K562 (cell line): ENCODE measurements around the gene DNAJC8. TPM values are rescaled to one million over a fixed set of nuclear protein-coding genes. Genes with fewer than 3 reads are reported as not detected.

Experiments used
- CBFB ChIP-seq: sonication (generic); formaldehyde crosslinking; IDR thresholded peaks from 2 replicates; pipeline ENCODE4 v1.4.0; 2020; ENCODE audit warnings: mild to moderate bottlenecking, missing genetic modification reagents
- CTBP1 ChIP-seq: fragments of 450-650 bp; IDR thresholded peaks from 2 replicates; pipeline ENCODE4 v1.6.1; 2016; ENCODE audit warnings: borderline replicate concordance
- GABPB2 ChIP-seq: fragments of 250-450 bp; sonication (Bioruptor Pico); conservative IDR thresholded peaks from 2 replicates; pipeline ENCODE4 v1.5.1; 2021; ENCODE audit warnings: mild to moderate bottlenecking
- NCOA2 ChIP-seq, 2 experiments: fragments of 450-650 bp; IDR thresholded peaks; 2 replicates each; pipeline ENCODE4 v1.6.1; 2018; ENCODE audit warnings: mild to moderate bottlenecking in 2 of 2, moderate library complexity in 1 of 2; ENCODE audit not compliant: partially characterized antibody in 2 of 2
- NEUROD1 ChIP-seq: fragments of 150-350 bp; IDR thresholded peaks from 2 replicates; pipeline ENCODE4 v1.6.1; 2014; ENCODE audit warnings: borderline replicate concordance, low read length, low read depth; ENCODE audit not compliant: partially characterized antibody
- NFE2 ChIP-seq: IDR thresholded peaks from 2 replicates; pipeline ENCODE4 v1.6.1; 2014; ENCODE audit warnings: antibody characterized with exemption, low read depth
- NR0B1 ChIP-seq: fragments of 450-650 bp; IDR thresholded peaks from one replicate; pipeline ENCODE4 v1.6.1; 2018; ENCODE audit warnings: mild to moderate bottlenecking, moderate library complexity; ENCODE audit not compliant: partially characterized antibody
- POLR2H ChIP-seq: IDR thresholded peaks from 2 replicates; pipeline ENCODE4 v1.6.1; 2016; ENCODE audit warnings: missing genetic modification characterization, low read depth, mild to moderate bottlenecking, control low read depth, missing compliant biosample characterization, moderate library complexity
- PTTG1 ChIP-seq: fragments of 450-650 bp; IDR thresholded peaks from 2 replicates; pipeline ENCODE4 v1.6.1; 2016; ENCODE audit warnings: low read depth, mild to moderate bottlenecking, missing genetic modification characterization, missing compliant biosample characterization
- SMAD2 ChIP-seq: fragments of 150-350 bp; IDR thresholded peaks from 2 replicates; pipeline ENCODE4 v1.6.1; 2014; ENCODE audit warnings: low read depth, mild to moderate bottlenecking, low read length
- SMARCC2 ChIP-seq: fragments of 450-650 bp; IDR thresholded peaks from 2 replicates; pipeline ENCODE4 v1.6.1; 2017; ENCODE audit warnings: antibody characterized with exemption, moderate library complexity, mild to moderate bottlenecking, low read depth
- ZEB2 ChIP-seq: fragments of 450-650 bp; IDR thresholded peaks from 2 replicates; pipeline ENCODE4 v1.6.1; 2016
- ZNF23 ChIP-seq: fragments of 250-450 bp; sonication (Bioruptor Pico); IDR thresholded peaks from 2 replicates; pipeline ENCODE4 v1.4.0; 2020; ENCODE audit warnings: mild to moderate bottlenecking
- polyA plus RNA-seq, 8 experiments: library from polyadenylated mRNA; depleted of rRNA in 4 of 8; stranded (reverse) in 5 of 8; unstranded in 3 of 8; fragments of >200 nt; fragmentation: Nextera tagmentation in 2 of 8; fragmentation: Illumina TruSeq in 1 of 8; extraction: Ambion mirVana in 2 of 8; extraction: Trizol in 1 of 8; gene quantifications; 2 replicates each; pipeline versions ENCODE4 v1.2.1 to v1.2.3, GENCODE V29; 2011 to 2014; ENCODE audit warnings: inconsistent platforms in 1 of 8, missing spikeins in 1 of 8
- total RNA-seq, 7 experiments: library from RNA; depleted of rRNA in 6 of 7; stranded (reverse); fragments of >200 nt in 6 of 7; fragmentation: Illumina TruSeq in 2 of 7; extraction: Trizol in 2 of 7; gene quantifications; 2 replicates each; pipeline versions ENCODE4 v1.2.1 to v1.2.3, GENCODE V29; 2011 to 2021; ENCODE audit warnings: low replicate concordance in 1 of 7
- TF ChIP-seq, protein P1 (sequence below), 2 experiments: fragments of 250-450 bp in 1 of 2; fragments of 450-650 bp in 1 of 2; sonication (Bioruptor Pico) in 1 of 2; IDR thresholded peaks; 2 replicates each; pipeline versions ENCODE4 v1.6.1 to v1.8.0; 2016 to 2021; ENCODE audit warnings: mild to moderate bottlenecking in 2 of 2, moderate library complexity in 2 of 2, missing compliant biosample characterization in 1 of 2, missing genetic modification characterization in 1 of 2
- TF ChIP-seq, protein P2 (sequence below), 2 experiments: fragments of 450-650 bp in 1 of 2; IDR thresholded peaks; 2 replicates each; pipeline ENCODE4 v1.6.1; 2011 to 2017; ENCODE audit warnings: low read depth in 2 of 2, antibody characterized with exemption in 1 of 2, borderline replicate concordance in 1 of 2, low read length in 1 of 2, mild to moderate bottlenecking in 1 of 2, mixed read lengths in 1 of 2; ENCODE audit not compliant: control insufficient read depth in 1 of 2
- TF ChIP-seq, protein P3 (sequence below): fragments of 250-450 bp; sonication (Bioruptor Pico); IDR thresholded peaks from 2 replicates; pipeline ENCODE4 v1.4.0; 2020; ENCODE audit warnings: mild to moderate bottlenecking, moderate library complexity

The DNAJC8 gene
- total and polyA plus RNA-seq, 9 of the 15 experiments (the other 6 are each of a cell fraction or from before 2014, with no cell fraction given): 143 to 508 (median 209) TPM

- TF ChIP-seq NR0B1: no peak
- TF ChIP-seq CTBP1: peak; percentile 70; the same call in 1 of the 2 replicates
- TF ChIP-seq, protein P1, sequence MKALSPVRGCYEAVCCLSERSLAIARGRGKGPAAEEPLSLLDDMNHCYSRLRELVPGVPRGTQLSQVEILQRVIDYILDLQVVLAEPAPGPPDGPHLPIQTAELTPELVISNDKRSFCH (CRISPR knock-in tag; IDR thresholded peaks at IDR 0.05): no peak
- TF ChIP-seq, protein P1 (tag; IDR thresholded peaks at IDR 0.05): no peak
- TF ChIP-seq POLR2H: peak; percentile 90
- peak; percentile 97 for TF ChIP-seq NEUROD1
- TF ChIP-seq, protein P2, sequence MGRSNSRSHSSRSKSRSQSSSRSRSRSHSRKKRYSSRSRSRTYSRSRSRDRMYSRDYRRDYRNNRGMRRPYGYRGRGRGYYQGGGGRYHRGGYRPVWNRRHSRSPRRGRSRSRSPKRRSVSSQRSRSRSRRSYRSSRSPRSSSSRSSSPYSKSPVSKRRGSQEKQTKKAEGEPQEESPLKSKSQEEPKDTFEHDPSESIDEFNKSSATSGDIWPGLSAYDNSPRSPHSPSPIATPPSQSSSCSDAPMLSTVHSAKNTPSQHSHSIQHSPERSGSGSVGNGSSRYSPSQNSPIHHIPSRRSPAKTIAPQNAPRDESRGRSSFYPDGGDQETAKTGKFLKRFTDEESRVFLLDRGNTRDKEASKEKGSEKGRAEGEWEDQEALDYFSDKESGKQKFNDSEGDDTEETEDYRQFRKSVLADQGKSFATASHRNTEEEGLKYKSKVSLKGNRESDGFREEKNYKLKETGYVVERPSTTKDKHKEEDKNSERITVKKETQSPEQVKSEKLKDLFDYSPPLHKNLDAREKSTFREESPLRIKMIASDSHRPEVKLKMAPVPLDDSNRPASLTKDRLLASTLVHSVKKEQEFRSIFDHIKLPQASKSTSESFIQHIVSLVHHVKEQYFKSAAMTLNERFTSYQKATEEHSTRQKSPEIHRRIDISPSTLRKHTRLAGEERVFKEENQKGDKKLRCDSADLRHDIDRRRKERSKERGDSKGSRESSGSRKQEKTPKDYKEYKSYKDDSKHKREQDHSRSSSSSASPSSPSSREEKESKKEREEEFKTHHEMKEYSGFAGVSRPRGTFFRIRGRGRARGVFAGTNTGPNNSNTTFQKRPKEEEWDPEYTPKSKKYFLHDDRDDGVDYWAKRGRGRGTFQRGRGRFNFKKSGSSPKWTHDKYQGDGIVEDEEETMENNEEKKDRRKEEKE (IDR thresholded peaks at IDR 0.05; ENCODE audit: borderline replicate concordance in 1 of 2, control insufficient read depth in 1 of 2, low read depth in 2 of 2, low read length in 1 of 2): no peak
- TF ChIP-seq NFE2: no peak
- TF ChIP-seq NCOA2 (IDR thresholded peaks at IDR 0.05; ENCODE audit: partially characterized antibody in 2 of 2): no peak
- peak; percentile 30; the same call in 1 of the 2 replicates for TF ChIP-seq ZEB2
- TF ChIP-seq PTTG1 (tag): no peak
- TF ChIP-seq, protein P3, sequence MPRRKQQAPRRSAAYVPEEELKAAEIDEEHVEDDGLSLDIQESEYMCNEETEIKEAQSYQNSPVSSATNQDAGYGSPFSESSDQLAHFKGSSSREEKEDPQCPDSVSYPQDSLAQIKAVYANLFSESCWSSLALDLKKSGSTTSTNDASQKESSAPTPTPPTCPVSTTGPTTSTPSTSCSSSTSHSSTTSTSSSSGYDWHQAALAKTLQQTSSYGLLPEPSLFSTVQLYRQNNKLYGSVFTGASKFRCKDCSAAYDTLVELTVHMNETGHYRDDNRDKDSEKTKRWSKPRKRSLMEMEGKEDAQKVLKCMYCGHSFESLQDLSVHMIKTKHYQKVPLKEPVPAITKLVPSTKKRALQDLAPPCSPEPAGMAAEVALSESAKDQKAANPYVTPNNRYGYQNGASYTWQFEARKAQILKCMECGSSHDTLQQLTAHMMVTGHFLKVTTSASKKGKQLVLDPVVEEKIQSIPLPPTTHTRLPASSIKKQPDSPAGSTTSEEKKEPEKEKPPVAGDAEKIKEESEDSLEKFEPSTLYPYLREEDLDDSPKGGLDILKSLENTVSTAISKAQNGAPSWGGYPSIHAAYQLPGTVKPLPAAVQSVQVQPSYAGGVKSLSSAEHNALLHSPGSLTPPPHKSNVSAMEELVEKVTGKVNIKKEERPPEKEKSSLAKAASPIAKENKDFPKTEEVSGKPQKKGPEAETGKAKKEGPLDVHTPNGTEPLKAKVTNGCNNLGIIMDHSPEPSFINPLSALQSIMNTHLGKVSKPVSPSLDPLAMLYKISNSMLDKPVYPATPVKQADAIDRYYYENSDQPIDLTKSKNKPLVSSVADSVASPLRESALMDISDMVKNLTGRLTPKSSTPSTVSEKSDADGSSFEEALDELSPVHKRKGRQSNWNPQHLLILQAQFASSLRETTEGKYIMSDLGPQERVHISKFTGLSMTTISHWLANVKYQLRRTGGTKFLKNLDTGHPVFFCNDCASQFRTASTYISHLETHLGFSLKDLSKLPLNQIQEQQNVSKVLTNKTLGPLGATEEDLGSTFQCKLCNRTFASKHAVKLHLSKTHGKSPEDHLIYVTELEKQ: no peak
- no peak for TF ChIP-seq CBFB
- no peak for TF ChIP-seq GABPB2 (CRISPR knock-in tag)
- TF ChIP-seq ZNF23 (CRISPR knock-in tag): no peak
- no peak for TF ChIP-seq SMARCC2
- no peak for TF ChIP-seq SMAD2
Measured at GRCh38 chr1:28235755-28236655, 3.2 kb upstream of the DNAJC8 start, which contains the start of gene ATP5IF1 (continued).
